ENCODE data around the gene MFRP.

- TF ChIP-seq CTCF (IDR thresholded peaks at IDR 0.05) (no peak), POLR2A (IDR thresholded peaks at IDR 0.05) (no peak)
Measured at GRCh38 chr11:119357074-119357473, 10.6 kb upstream of the MFRP start.
